NCI-H1694 treated with DMSO at 0.1 percent for 48 hours (cell line): ENCODE results near the gene FAM222A.

Experiments used
- DNase-seq: peaks from one replicate; lab custom pipeline; 2025; lab: John Stamatoyannopoulos, UW

Gene FAM222A

GRCh38 chr12:109725321-109726105 lies 11.9 kb downstream of the FAM222A start:
- peak; percentile 36 for DNase-seq

- no peak for DNase-seq
Measured at GRCh38 chr12:109726106-109726497, 12.5 kb downstream of the FAM222A start.

- no peak for DNase-seq
Measured at GRCh38 chr12:109726511-109727038, 12.9 kb downstream of the FAM222A start.

GRCh38 chr12:109727039-109727723 lies 13.6 kb downstream of the FAM222A start:
- no peak for DNase-seq

GRCh38 chr12:109727746-109728726 lies 14.4 kb downstream of the FAM222A start:
- DNase-seq: no peak

- DNase-seq: no peak
Measured at GRCh38 chr12:109728921-109729320, 15.3 kb downstream of the FAM222A start.

GRCh38 chr12:109729371-109729781 lies 15.8 kb downstream of the FAM222A start:
- peak; percentile 66 for DNase-seq

- no peak for DNase-seq
Measured at GRCh38 chr12:109729801-109730200, 16.2 kb downstream of the FAM222A start.

- DNase-seq: no peak
Measured at GRCh38 chr12:109730306-109731145, 16.9 kb downstream of the FAM222A start.

GRCh38 chr12:109731231-109731731 lies 17.7 kb downstream of the FAM222A start:
- DNase-seq: no peak

GRCh38 chr12:109731806-109732205 lies 18.2 kb downstream of the FAM222A start:
- DNase-seq: no peak

GRCh38 chr12:109732321-109733305 lies 19.0 kb downstream of the FAM222A start:
- DNase-seq: no peak

GRCh38 chr12:109734219-109735000 lies 20.8 kb downstream of the FAM222A start:
- peak; percentile 45 for DNase-seq

- DNase-seq: no peak
Measured at GRCh38 chr12:109735051-109735521, 21.5 kb downstream of the FAM222A start.

GRCh38 chr12:109735825-109736551 lies 22.4 kb downstream of the FAM222A start:
- no peak for DNase-seq

GRCh38 chr12:109736552-109737108 lies 23.0 kb downstream of the FAM222A start:
- DNase-seq: no peak

GRCh38 chr12:109737126-109737525 lies 23.5 kb downstream of the FAM222A start:
- DNase-seq: no peak

- DNase-seq: no peak
Measured at GRCh38 chr12:109737631-109738030, 24.0 kb downstream of the FAM222A start.
